Astrocyte of the spinal cord (primary cell): ENCODE results near the gene SEC62.

Experiments
- DNase-seq: peaks from one replicate; pipeline ENCODE4 v3.0.0; 2011; ENCODE audit warnings: low read depth, low spot score
- H3K4me3 ChIP-seq: 2 replicates; pipeline ENCODE4 v1.5.1; 2011; ENCODE audit warnings: low read depth, mild to moderate bottlenecking, low read length, moderate library complexity
- in situ Hi-C: cut with HindIII; loops from 2 replicates; pipeline ENCODE4 v1.10.0; 2017; ENCODE audit warnings: low sequenced_read_pairs
- TF ChIP-seq, protein P1 (sequence below): IDR thresholded peaks from 2 replicates; pipeline ENCODE4 v1.5.1; 2012; ENCODE audit warnings: low read depth, mild to moderate bottlenecking, low read length, inconsistent platforms

SEC62 gene

DNA sequence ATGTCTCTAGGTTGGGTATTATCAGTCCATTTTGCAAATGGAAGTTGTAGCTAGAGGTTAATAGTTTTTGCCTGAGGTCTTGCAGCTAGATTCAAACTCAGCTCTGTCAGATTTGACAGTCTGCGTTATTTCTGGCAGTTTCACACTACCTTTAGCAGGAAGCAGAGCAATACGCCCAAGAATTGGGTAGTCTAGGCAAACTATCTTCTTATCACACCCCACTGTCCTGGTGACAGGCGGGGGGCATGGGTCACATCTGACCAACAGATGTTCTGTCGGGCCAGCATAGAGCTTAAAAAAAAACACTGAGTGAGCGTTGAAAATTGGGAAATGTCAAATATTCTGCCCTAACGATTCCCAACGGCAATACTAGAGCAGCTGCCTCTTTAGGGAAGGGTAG, 76.9 kb downstream of the SEC62 start:
- DNase-seq: no peak
- TF ChIP-seq, protein P1, sequence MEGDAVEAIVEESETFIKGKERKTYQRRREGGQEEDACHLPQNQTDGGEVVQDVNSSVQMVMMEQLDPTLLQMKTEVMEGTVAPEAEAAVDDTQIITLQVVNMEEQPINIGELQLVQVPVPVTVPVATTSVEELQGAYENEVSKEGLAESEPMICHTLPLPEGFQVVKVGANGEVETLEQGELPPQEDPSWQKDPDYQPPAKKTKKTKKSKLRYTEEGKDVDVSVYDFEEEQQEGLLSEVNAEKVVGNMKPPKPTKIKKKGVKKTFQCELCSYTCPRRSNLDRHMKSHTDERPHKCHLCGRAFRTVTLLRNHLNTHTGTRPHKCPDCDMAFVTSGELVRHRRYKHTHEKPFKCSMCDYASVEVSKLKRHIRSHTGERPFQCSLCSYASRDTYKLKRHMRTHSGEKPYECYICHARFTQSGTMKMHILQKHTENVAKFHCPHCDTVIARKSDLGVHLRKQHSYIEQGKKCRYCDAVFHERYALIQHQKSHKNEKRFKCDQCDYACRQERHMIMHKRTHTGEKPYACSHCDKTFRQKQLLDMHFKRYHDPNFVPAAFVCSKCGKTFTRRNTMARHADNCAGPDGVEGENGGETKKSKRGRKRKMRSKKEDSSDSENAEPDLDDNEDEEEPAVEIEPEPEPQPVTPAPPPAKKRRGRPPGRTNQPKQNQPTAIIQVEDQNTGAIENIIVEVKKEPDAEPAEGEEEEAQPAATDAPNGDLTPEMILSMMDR: no peak
- no peak overlapping the region for H3K4me3 ChIP-seq
- in situ Hi-C loops: no loop called here

DNA sequence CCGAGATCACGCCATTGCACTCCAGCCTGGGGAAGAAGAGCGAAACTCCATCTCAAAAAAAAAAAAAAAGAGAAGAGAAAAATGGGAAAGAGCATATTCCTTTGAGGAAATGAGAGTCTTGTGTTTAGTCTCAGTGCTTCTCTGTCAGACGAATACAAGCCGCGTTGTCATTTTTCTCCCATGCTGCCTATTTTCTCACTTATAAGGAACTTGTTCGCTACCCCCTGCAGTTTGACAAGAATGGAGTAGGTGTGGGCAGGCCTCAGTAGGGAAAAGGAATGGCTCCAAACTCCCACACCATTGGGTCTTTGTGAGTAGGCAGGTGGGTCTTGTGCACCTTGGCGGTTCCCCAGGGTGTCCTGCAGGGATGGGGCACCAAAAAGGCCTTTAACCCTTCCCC, 77.7 kb downstream of the SEC62 start:
- DNase-seq: no peak
- in situ Hi-C loops: no loop called here
- no peak overlapping the region for H3K4me3 ChIP-seq
- TF ChIP-seq, protein P1: no peak

DNA sequence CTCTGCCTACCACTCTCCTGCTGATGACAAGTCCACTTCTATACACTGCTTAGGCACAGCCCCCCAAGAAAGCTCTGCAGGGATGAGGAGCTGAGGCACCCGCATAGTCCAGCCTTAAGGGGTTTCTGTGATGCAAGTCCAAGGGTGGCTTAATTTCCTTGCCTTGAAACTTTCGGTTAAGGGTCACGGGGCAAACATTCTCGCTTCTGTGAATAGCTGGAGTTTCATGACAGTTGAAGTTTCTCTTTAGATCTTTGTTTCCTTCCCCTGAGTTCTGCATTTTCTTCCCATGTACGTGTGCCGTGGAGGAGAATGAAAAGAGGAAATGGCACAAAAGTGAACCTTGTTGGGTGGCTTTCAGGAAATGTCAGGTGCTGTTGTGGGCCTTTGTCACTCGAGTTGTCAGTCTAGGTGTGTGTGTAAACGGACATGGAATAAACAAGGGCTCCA, 78.2 kb downstream of the SEC62 start:
- H3K4me3 ChIP-seq: no peak overlapping the region
- DNase-seq: no peak
- in situ Hi-C loops: no loop called here
- TF ChIP-seq, protein P1: no peak

DNA sequence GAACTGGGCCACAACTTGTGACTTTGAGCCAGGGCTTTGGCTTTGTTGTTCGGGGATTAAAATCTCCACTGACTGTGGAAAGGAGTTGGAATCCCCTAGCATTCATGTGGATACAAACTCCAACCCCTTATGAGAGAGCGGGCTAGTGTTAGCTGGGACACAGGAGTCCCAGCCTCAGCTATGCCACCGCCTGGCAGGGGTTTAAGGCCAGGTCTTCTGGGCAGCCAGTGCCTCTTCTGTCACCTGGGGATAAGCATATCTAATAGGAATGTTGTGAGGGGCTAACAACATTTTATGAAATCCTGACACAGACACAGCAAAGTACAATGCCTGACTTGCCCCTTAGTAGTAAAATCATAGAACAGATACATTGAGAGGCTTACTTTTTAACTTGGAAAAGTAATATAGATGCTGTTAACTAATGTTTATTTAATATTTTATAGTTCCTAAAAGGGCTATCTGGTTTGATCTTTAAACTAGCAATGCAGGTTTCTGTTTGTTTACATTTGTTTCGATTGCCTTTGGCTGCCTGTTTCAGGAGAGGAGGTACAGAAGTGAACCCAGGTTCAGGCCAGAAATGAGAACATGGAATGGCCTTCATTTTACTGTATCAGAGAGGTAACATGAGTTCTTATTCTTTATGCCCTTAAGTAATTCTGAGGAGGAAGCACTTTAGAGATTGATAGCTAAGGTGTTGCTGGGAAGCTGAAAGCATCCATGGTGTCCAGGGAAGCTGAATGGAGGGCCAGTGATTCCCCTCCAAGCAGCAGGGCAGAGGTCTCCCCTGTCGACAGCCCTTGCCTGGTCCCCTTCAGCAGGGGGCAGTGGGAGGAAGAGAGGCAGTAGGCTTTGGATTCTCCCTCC, 79.9 kb downstream of the SEC62 start:
- in situ Hi-C loops: no loop called here
- no peak overlapping the region for H3K4me3 ChIP-seq
- TF ChIP-seq, protein P1: no peak
- no peak for DNase-seq

DNA sequence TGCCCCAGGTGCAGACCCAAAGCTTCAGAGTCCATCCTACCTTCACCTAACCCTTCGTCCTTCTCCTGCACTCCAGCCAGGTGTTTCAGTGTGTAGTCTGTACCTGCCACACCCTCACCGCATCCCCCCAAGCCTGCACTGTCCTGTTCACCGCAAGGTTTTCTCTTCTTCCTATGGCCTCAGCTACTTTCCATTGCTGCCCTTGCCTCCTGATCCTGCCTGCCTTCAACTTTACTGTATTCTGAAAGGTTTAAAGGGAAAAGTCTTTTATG, 80.5 kb downstream of the SEC62 start:
- DNase-seq: no peak
- no peak overlapping the region for H3K4me3 ChIP-seq
- TF ChIP-seq, protein P1: no peak
- in situ Hi-C loops: no loop called here
